Erythroblast (primary cell): ENCODE results near the gene PRKAG3.

ENCODE experiments used
- GATA1 ChIP-seq: IDR thresholded peaks from 2 replicates; pipeline ENCODE4 v1.6.1; 2011; ENCODE audit warnings: low read depth, mild to moderate bottlenecking, control low read depth, low read length, moderate library complexity
- POLR2A ChIP-seq: IDR thresholded peaks from 2 replicates; pipeline ENCODE4 v1.6.1; 2011; ENCODE audit warnings: mild to moderate bottlenecking, low read length

DNA sequence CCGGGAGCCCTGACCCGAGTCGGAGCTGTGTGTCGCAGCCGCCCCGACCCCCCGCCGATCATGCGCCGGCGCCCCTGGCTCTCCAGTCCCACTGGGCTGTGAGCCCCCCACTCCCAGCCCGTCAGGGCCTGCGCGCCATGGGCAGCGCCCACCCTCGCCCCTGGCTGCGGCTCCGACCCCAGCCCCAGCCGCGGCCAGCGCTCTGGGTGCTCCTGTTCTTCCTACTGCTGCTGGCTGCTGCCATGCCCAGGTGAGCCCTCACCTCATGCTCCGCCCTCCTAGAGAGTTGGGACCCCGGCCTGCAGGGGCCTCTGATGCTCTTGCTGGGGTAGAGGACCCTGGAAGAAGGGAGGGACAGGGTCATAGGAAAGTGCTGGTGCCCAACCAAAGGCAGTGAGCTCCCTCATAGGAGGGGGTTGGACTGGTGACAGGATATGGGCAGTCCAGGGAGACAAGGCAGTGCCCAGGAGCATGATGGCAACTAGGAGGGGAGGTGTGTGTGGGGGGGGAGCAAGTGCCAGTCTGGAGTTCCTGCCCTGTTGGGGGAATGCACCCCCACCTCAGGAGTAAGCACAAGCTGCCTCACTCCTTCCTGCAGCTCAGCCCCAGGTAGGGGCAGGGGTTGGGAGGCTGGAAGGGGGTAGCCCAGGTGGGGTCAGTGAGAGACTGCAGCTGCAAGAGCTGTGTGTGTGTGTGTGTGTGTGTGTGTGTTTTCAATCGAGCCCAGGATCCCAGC lies 49.4 kb upstream of the PRKAG3 start:
- no peak for TF ChIP-seq POLR2A
- no peak for TF ChIP-seq GATA1
